Ishikawa (cell line): ENCODE results near the gene CNGA1.

Experiments used
- CEBPB ChIP-seq: IDR thresholded peaks from 2 replicates; pipeline ENCODE4 v1.6.1; 2012
- CREB1 ChIP-seq: IDR thresholded peaks from 2 replicates; pipeline ENCODE4 v1.6.1; 2012; ENCODE audit warnings: low read depth
- EGR1 ChIP-seq: IDR thresholded peaks from 2 replicates; pipeline ENCODE4 v1.6.1; 2012
- EP300 ChIP-seq: IDR thresholded peaks from 2 replicates; pipeline ENCODE4 v1.6.1; 2012; ENCODE audit warnings: borderline replicate concordance
- FOXM1 ChIP-seq: IDR thresholded peaks from 2 replicates; pipeline ENCODE4 v1.6.1; 2012; ENCODE audit warnings: low read depth, borderline replicate concordance
- MAX ChIP-seq: IDR thresholded peaks from 2 replicates; pipeline ENCODE4 v1.6.1; 2012
- NFIC ChIP-seq: IDR thresholded peaks from 2 replicates; pipeline ENCODE4 v1.6.1; 2012
- RAD21 ChIP-seq: IDR thresholded peaks from 2 replicates; pipeline ENCODE4 v1.6.1; 2012; ENCODE audit warnings: low read depth
- REST ChIP-seq: IDR thresholded peaks from 2 replicates; pipeline ENCODE4 v1.6.1; 2012; ENCODE audit warnings: low read depth, mild to moderate bottlenecking
- TAF1 ChIP-seq: IDR thresholded peaks from 2 replicates; pipeline ENCODE4 v1.6.1; 2012; ENCODE audit warnings: low read depth, mild to moderate bottlenecking
- TCF12 ChIP-seq: IDR thresholded peaks from 2 replicates; pipeline ENCODE4 v1.6.1; 2012; ENCODE audit warnings: low read depth
- TEAD4 ChIP-seq: IDR thresholded peaks from 2 replicates; pipeline ENCODE4 v1.6.1; 2012
- YY1 ChIP-seq: IDR thresholded peaks from 2 replicates; pipeline ENCODE4 v1.6.1; 2012; ENCODE audit warnings: low read depth
- ZBTB7A ChIP-seq: IDR thresholded peaks from 2 replicates; pipeline ENCODE4 v1.6.1; 2012; ENCODE audit warnings: low read depth
- TF ChIP-seq, protein P1 (sequence below): IDR thresholded peaks from 2 replicates; pipeline ENCODE4 v1.6.1; 2012

CNGA1 gene

GRCh38 chr4:48032721-48033120 lies 16.2 kb upstream of the CNGA1 start:
- TF ChIP-seq CEBPB (no peak), NFIC (no peak), CREB1 (no peak), MAX (no peak), TAF1 (no peak), EGR1 (no peak)
- TF ChIP-seq, protein P1, sequence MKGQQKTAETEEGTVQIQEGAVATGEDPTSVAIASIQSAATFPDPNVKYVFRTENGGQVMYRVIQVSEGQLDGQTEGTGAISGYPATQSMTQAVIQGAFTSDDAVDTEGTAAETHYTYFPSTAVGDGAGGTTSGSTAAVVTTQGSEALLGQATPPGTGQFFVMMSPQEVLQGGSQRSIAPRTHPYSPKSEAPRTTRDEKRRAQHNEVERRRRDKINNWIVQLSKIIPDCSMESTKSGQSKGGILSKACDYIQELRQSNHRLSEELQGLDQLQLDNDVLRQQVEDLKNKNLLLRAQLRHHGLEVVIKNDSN, result no peak

GRCh38 chr4:48031802-48032525 lies 15.5 kb upstream of the CNGA1 start:
- TF ChIP-seq MAX (no peak), TCF12 (no peak), ZBTB7A (no peak), EP300 (no peak), EGR1 (no peak), YY1 (no peak), CREB1 (no peak), RAD21 (no peak), TAF1 (no peak), REST (no peak), FOXM1 (no peak), TEAD4 (no peak), CEBPB (no peak), NFIC (no peak)
- TF ChIP-seq, protein P1, result no peak

GRCh38 chr4:48030470-48030869 lies 14.0 kb upstream of the CNGA1 start:
- TF ChIP-seq ZBTB7A, result no peak
- TF ChIP-seq NFIC, result no peak
- no peak for TF ChIP-seq REST
- TF ChIP-seq MAX, result no peak
- no peak for TF ChIP-seq TAF1
- TF ChIP-seq FOXM1, result no peak
- TF ChIP-seq YY1, result no peak
- TF ChIP-seq EP300, result no peak
- no peak for TF ChIP-seq CEBPB
- no peak for TF ChIP-seq EGR1
- TF ChIP-seq CREB1, result no peak
- TF ChIP-seq TCF12, result no peak
- no peak for TF ChIP-seq TEAD4
- TF ChIP-seq, protein P1, result no peak
- TF ChIP-seq RAD21, result no peak

DNA sequence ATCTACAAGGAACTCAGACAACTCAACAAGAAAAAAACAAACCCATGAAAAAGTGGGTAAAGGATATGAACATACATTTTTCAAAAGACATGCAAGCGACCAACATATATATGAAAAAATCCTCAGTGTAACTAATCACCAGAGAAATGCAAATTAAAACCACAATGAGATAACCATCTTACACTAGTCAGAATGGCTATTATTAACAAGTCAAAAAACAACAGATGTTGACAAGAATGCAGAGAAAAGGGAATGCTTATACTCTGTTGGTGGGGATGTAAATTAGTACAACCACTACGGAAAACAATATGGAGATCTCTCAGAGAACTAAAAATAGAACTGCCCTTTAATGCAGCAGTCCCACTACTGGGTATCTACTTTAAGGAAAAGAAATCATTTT lies 12.2 kb upstream of the CNGA1 start:
- no peak for TF ChIP-seq EP300
- no peak for TF ChIP-seq TEAD4
- TF ChIP-seq NFIC, result no peak
- TF ChIP-seq MAX, result no peak
- TF ChIP-seq ZBTB7A, result no peak
- no peak for TF ChIP-seq TCF12
- TF ChIP-seq YY1, result no peak
- no peak for TF ChIP-seq EGR1
- no peak for TF ChIP-seq TAF1
- TF ChIP-seq, protein P1, result no peak
- TF ChIP-seq CREB1, result no peak
- no peak for TF ChIP-seq CEBPB
- TF ChIP-seq RAD21, result no peak
- TF ChIP-seq REST, result no peak
- no peak for TF ChIP-seq FOXM1
